Measurements from ENCODE around the gene CUL3.
A peak's percentile ranks its signal among the peaks of the same experiment; 100 is the strongest.

The CUL3 gene

DNA sequence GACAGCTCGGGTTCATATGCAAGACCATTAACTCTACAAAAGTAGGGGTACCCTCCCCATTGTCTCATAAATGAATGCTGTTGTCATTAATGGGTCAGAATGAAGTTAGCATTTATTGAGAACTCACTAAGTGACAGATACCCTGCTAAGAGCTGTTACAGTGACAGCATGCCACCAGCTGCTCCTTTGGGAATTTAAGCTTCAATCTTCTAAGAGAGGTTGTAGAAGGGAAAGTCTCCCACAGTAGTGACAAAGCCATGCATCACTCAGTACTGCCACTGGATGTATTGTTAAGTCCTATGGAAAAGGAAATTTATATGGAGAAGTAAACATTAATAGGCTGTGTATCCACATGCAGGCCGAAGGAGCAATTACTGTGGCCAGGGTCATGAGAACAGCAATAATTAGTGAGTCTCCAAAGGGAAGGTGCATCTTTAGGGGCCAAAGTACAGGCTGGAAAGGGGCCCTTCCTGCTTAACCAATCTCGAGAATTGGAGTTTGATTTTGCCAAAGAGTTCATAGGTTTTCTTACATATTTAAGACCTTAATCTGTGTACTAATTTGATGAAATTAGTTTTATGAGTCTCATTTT is 118.8 kb downstream of the CUL3 start:
- peak in 2 of 3 experiments; percentile 4 to 9 for DNase-seq

GRCh38 chr2:224461391-224461790 is 123.8 kb downstream of the CUL3 start:
- no peak for DNase-seq

GRCh38 chr2:224457408-224458096 is 127.6 kb downstream of the CUL3 start:
- DNase-seq: no peak

DNA sequence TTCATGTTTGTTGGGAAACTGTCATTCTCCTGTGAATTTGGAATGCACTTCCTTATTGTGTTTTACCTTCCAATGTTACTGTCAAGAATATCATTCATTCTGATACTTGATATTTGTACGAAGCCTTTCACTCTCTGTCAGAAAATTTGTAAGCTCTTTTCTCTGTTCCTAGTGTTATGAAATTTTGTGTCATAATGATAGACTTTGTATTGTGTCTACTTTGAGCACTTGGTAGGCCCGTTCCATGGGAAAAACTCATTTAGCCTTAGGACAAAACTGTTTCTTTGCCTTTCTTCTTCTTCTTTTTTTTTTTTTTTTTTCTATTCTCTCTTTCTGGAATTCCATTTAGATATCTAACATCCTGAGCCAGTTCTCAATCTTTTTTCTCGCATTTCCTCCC is 131.3 kb downstream of the CUL3 start:
- DNase-seq: no peak

DNA sequence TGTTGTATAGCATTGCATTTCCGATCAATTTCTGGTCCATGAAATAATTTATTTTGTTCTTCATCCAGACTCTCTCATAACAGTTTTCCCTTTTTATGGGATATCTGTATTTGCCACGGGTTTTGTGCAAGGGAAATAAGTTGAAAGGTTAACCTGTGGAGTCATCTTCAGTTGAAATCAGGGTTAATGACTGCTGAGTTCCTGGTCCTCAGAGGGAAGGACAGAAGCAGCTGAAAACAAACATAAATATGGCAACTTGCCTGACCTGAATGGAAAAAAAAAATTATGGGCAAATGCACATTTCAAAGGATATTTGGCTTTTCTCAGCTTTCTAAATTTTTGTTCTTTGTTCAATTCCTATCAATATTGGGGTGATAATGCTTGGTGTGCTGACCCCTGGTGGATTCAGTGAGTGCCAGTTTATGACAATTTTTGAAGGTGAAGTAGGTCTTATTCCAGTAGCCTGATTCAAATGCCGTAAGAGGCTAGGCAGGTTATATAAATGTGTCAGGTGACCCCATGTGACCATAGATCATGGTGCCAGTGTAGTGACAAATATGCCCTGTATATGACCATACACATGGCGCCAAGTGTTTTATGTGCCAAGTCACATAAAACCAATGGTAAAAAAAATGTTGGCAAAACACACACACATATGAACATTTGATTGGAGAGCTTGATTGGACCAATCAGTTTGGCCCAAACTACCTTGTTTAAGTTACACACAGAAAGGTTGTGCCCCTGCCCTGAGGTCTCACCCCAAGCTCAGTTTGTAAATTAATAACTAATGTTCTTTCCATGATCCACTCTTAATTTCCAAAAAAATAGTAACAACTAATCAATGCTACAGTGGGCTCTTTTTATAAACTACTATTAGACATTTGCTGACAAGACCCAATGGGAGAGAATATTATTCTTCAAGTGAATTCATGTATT is 135.7 kb downstream of the CUL3 start:
- DNase-seq: peak in 1 of 3 experiments; percentile 28

GRCh38 chr2:224448236-224448635 is 136.9 kb downstream of the CUL3 start:
- DNase-seq: no peak

DNA sequence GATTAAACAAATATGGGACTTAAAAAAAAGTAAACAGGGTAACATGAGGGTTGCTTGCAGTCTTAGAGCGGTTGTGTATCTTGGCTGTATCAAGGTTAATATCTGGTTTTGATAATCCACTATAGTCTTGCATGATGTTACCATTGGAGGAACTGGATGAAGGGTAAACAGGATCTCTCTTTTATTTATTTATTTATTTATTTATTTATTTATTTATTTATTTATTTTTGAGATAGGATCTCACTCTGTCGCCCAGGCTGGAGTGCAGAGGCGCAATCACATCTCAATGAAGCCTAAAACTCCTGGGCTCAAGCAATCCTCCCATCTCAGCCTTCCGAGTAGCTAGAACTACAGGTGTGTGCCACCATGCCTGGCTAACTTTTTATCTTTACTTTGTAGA is 140.4 kb downstream of the CUL3 start:
- no peak for DNase-seq

GRCh38 chr2:224444021-224444420 is 141.1 kb downstream of the CUL3 start:
- DNase-seq: no peak

DNA sequence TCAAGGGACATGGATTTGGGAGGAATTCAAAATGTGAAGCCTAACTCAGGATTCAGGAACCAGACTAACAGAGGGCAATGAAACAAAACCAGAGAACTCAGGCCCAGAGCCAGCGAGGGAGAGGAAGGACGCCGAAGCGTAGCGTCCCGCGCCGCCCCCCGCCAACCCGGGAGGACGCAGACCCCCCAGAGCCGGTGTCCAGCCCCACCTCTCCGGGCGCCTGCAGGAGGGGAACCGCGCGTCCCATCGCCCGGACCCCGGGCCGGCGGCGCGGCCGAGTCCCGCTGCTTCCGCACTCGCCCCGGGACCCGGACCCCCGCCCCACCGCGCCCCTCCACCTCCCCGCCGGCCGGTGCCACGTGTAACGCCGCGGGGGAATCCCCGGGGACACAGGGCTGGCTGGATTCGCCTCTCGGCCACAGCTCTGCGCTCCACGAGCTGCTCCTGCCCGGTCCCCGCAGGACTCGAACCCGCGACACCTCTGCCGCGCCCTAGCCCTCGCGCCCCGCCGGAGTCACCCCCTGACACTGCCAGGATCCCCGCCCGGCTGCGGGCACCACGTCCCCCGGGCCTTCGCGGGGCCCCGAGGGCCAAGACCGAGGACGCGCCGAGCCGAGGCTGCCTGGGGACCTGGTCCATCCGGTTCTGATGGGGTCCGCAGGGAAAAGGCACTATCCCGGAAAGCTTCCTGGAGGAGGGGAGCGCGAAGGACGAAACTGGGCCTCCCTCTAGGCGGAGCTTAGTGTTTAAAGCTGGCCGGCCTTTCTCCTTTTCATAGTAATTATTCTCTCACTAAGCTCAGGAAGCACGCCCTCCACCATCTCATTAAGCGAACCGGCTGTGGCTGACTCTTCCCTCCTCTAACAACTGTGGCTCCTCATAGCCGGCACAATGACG is 142.8 kb downstream of the CUL3 start:
- no peak for DNase-seq

GRCh38 chr2:224440988-224441387 is 144.2 kb downstream of the CUL3 start:
- DNase-seq: no peak

DNA sequence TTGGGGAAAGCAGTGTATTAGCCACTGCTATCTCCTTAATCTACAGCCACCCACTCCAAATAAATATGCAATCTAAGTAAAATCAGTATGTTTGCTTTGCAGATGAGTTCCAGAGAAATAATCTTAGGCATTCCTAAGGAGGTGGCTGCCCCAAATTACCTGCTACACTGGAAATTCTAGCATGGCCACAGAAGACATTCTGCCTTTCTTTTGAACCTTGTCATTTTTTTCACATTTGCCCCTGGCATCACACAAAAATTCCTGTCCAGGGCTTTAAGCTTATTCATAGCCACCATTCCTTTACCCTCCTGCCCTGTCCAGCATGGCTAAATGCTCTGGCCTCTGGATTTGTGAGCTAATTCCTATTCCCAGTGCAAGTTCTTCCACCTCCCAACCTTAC is 146.4 kb downstream of the CUL3 start:
- no peak for DNase-seq

- no peak for DNase-seq
These were observed 148.5 kb downstream of the CUL3 start for GRCh38 chr2:224436634-224437033.

DNA sequence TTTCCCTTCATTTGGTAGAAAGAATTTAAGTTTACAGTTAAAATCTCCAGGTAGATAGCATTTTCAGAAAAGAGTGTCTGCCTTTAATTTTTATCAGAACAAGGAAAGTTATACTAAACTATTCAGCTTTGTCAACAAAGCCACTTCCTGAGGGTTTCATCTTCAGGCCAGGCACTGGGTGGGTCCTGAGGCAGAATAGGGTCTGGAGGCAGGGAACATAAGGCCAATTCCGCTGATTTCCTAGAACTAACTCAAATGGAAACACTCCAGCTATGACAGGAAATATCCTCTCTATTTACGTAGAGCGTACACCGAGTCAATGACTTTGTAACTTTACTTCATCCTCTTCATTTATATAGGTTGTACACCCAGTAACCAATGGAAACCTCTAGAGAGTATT is 150.5 kb downstream of the CUL3 start:
- DNase-seq: no peak

- no peak for DNase-seq
These were observed 151.7 kb downstream of the CUL3 start for GRCh38 chr2:224433442-224433841.

DNA sequence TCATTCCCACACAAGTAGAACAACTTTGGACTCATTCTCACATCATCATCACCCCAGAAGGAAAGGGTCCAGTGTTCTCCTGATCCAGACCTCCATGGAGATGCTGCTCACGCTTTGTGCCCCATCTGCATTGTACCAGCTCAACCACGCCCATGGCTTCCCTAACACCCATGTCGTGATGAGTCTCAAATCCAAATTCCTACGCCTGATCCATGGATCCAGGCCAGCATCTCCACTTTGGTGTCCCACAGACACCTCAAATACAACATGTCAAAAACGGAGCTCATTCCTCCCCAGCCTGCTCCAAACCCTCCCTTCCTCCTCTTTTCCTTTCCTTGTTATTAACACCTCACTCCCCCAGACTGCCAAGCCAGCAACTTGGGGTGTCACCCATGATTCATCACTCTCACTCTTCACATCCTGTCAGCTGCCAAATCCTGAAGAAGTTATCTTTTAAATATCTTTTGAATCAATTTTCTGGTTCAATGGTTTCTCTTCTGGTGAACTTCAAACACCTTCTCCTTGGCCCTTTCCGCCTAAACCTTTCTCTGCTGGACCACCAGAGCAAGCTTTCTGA is 153.1 kb downstream of the CUL3 start:
- DNase-seq: no peak

DNA sequence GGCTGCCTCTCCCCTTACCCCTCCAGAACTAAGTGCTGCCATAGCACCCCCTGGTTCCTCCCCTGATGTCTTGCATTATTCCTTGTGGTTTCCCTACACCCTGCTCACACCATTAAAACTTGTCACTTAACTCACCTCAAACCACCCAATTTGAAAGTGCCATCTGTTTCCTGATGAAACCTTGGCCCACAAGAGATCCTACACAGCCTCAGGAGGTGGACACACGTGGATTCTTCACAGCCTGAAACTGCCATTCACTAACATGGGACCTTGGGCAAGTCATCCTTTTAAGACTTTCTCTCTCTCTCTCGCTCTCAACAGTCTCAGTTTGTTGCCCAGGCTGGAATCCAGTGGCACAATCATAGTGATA is 155.7 kb downstream of the CUL3 start:
- DNase-seq: no peak

DNA sequence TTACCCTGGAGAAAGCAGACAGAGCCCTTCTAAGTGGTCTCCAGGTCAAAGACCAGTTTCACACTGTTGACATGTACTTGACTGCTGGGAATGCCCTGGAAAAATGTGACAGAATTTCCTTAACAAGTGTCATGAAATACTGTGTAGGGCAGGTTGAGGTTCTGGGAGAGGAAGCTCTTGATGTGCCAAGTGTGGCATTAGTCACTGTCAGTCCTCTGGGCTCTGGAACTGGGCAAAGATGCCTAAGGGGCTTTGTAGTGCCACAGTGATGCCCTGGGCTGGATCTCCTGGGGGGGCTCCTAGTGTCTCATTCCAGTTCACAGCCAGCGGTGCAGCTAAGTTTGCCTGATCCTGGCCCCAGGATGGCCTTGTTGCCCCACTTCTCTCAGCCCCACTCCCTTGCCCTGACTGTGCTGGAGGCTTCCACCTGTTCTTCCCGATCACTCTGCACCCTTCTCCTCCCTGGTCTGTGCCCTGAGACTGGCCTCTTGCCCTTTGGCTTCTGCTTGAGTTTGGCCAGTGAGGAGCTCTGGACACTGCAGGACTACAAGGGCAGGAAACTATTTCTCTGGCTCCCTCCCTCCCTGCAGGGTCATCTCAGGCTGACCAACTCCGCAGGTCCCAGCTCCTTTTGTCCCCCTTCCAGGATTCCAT is 156.2 kb downstream of the CUL3 start:
- DNase-seq: no peak

GRCh38 chr2:224427471-224427870 is 157.7 kb downstream of the CUL3 start:
- no peak for DNase-seq

GRCh38 chr2:224426656-224427055 is 158.5 kb downstream of the CUL3 start:
- no peak for DNase-seq

DNA sequence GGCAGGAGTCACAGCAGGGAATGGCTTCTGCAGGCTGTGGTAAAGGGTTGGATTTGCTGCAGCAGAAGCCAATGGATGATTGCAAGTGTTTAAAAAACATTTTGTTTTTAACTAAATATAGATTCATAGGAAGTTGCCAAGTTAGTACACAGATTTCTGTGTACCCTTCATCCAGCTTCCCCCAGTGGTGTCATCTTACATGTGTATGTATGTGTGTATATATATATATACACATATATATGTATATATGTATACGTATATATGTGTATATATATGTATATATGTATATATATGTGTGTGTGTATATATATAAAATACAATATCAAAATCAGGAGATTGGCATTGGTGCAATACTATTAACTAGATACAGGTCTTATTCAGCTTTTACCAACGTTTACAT is 164.1 kb downstream of the CUL3 start:
- DNase-seq: no peak

Measured in NCI-H1417 (cell line).